Large intestine (tissue), 3 donors: ENCODE measurements around the gene CAMLG. TPM values are rescaled to one million over a fixed set of nuclear protein-coding genes. Genes with fewer than 3 reads are reported as not detected.

Experiments used
- DNase-seq, 2 donors: peaks; one replicate each; pipeline versions ENCODE4 v3.0.0 to v3.0.0-alpha.2; 2013
- H3K27ac ChIP-seq: one replicate; pipeline ENCODE4 v1.5.1; 2013; ENCODE audit warnings: low read length
- H3K27me3 ChIP-seq: 2 replicates; pipeline ENCODE4 v1.6.1; 2013; ENCODE audit warnings: low read length; ENCODE audit not compliant: control insufficient read depth, insufficient read depth
- H3K36me3 ChIP-seq: 2 replicates; pipeline ENCODE4 v1.6.1; 2013; ENCODE audit warnings: low read length; ENCODE audit not compliant: control insufficient read depth, insufficient read depth
- H3K4me1 ChIP-seq: one replicate; pipeline ENCODE4 v1.6.1; 2013; ENCODE audit warnings: low read length; ENCODE audit not compliant: control insufficient read depth, insufficient read depth
- H3K4me3 ChIP-seq: one replicate; pipeline ENCODE4 v1.5.1; 2013; ENCODE audit warnings: low read length
- H3K9me3 ChIP-seq: one replicate; pipeline ENCODE4 v1.6.1; 2013; ENCODE audit warnings: mild to moderate bottlenecking, low read depth, low read length, moderate library complexity; ENCODE audit not compliant: control insufficient read depth
- WGBS: methylation state at CpG from one replicate; pipeline ENCODE4 v1.1.5; 2013; ENCODE audit warnings: low lambda C conversion rate; ENCODE audit not compliant: insufficient coverage; 5-methylcytosine and 5-hydroxymethylcytosine counted together
- polyA plus RNA-seq: library from polyadenylated mRNA; unstranded; fragments of 120-200 nt; gene quantifications from one replicate; pipeline ENCODE4 v1.2.1, GENCODE V29; 2013

The CAMLG gene
- polyA plus RNA-seq, 1 donor = 48.2 TPM

DNA sequence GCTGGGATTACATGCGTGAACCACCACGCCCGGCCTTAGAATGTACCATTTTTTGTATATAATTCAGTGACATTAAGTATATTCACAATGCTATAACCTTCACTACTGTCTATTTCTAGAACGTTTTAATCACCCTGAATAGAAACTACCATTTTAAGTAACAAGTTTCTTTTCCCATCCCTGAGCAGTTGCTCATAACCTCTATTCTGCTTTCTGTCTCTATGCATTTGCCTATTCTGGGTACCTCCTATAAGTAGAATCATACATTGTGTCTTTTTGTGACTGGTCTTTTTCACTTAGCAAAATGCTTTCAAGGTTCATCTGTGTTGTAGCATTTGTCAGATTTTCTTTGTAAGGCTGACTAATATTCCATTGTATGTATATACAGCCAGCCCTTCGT is 60.1 kb downstream of the CAMLG start:
- H3K9me3 ChIP-seq = no peaks in the 10 kb centered on the region
- no peak for DNase-seq
- H3K27me3 ChIP-seq = no peaks in the 10 kb centered on the region
- H3K4me3 ChIP-seq = no peak overlapping the region
- WGBS = 90% methylated on average over 1 of the region's 5 CpGs
- H3K27ac ChIP-seq = no peak overlapping the region
- peaks cover 64% of the 10 kb centered on the region for H3K36me3 ChIP-seq
- H3K4me1 ChIP-seq = no peaks in the 10 kb centered on the region

Other genes starting within 250 kb of the CAMLG start
- 29.9 TPM for gene JADE2, start 212.9 kb upstream of the CAMLG start, polyA plus RNA-seq
- gene SAR1B, start 105.7 kb upstream of the CAMLG start, polyA plus RNA-seq = 81.4 TPM
- 52.3 TPM for gene SEC24A, start 89.8 kb upstream of the CAMLG start, polyA plus RNA-seq
- 57.8 TPM for gene DDX46, start 20.2 kb downstream of the CAMLG start, polyA plus RNA-seq
- 61.7 TPM for gene C5orf24, start 107.4 kb downstream of the CAMLG start, polyA plus RNA-seq
- 39.0 TPM for gene TXNDC15, start 135.8 kb downstream of the CAMLG start, polyA plus RNA-seq
- gene PCBD2, start 166.6 kb downstream of the CAMLG start, polyA plus RNA-seq = 15.8 TPM
- 1.4 TPM for gene CATSPER3, start 229.4 kb downstream of the CAMLG start, polyA plus RNA-seq